Mesangial cell (primary cell): ENCODE data around the gene OR4Q3. TPM values are rescaled to one million over a fixed set of nuclear protein-coding genes. Genes with fewer than 3 reads are reported as not detected.

Source experiments
- total RNA-seq: library from RNA; depleted of rRNA; stranded (reverse); fragments of >200 nt; gene quantifications from 2 replicates; pipeline ENCODE4 v1.2.3, GENCODE V29; 2015

OR4Q3 gene
- total RNA-seq: not detected in 2 replicates

DNA sequence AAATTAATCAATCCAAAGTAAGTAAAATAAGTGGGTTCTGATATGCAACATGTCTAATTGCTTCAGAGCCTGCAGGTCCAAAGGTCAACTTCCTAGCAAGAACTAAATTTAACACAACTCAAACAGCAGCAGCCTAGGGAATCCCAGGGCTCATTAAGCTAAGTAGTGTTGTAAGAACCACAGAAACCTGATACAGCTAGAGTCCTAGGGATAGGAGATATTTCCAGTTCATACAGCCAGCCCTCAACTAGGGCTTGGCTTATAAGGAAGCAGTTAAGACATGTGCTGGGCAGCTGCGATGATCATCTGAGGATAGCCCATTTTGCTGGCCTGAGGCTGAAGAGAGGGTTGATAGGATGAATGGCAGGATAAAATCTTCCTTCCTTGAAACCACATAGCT is at the start of gene OR4Q3:
Gene OR4Q3, plus strand, starts transcription at position 316 of the 400 bp plus-strand sequence.

DNA sequence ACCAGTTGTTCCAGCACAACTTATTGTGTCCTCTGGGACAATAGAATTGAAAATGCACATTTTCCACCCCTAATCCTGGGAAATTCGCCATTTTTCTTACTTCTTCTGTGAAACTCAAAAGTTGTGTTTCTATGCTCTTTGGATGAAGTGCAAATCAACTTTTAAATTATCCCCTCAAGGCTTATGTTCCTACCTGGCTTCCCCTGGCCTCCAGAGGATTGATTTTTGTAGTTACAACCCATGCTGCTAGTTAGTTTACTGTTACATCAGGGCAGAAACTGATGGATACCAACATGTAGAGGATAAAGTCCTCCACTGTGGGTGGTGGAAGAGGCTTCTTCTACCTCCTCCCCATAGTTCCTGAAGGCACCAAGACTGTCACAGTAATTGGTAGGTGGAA is 29.8 kb downstream of the OR4Q3 start, which contains the start of gene OR4M1:
Gene OR4M1, plus strand, starts transcription at position 301 of the 400 bp plus-strand sequence. CDS start 6,819 bp downstream, outside the sequence.

Other genes starting within 250 kb of the OR4Q3 start
- gene OR11H2, start 29.7 kb upstream of the OR4Q3 start, total RNA-seq: not detected in 2 replicates
- not detected in 2 replicates for gene OR4M1, start 29.9 kb downstream of the OR4Q3 start, total RNA-seq
- not detected in 2 replicates for gene OR4N2, start 60.2 kb downstream of the OR4Q3 start, total RNA-seq
- not detected in 2 replicates for gene OR4K2, start 131.6 kb downstream of the OR4Q3 start, total RNA-seq
- gene OR4K5, start 177.0 kb downstream of the OR4Q3 start, total RNA-seq: not detected in 2 replicates
- gene OR4K1, start 187.3 kb downstream of the OR4Q3 start, total RNA-seq: not detected in 2 replicates
- not detected in 2 replicates for gene OR4K15, start 232.0 kb downstream of the OR4Q3 start, total RNA-seq